ENCODE measurements around the gene PCNX3.

The PCNX3 gene

DNA sequence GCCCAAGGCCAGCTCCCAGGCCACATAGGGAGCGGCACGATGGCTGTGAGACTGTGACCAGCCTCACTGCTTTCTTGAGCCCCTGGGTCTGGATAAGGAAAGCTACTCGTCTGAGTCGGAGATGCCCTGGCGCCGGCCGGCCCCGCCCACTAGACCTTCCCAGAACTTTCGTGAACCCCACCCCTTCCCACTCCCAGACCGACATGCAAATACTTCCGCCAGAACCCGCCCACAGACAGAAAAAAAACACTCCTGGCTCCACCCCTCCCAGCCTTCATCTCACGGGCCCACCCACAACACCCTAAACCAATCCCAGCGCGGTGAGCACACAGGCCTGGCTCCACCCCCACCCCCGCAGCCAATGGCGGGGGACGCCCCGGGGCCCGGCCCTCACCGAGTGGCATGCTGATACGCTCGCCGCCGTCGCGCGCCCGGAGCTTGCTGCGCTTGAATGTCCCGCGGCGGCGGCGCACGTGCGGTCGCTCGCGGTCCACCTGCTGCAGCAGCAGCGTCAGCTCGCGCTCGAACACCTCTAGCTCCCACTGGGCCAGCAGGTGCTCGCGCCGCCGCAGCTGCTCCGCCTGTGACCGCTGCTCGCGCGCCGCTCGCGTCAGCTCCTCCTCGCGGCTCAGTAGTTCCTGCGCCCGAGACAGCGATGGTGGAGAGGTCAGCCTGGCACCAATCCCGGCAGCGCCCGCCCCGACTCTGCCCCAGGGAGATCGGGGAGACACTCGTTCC, 8.5 kb upstream of the PCNX3 start:
- no peak overlapping the region for H3K9ac ChIP-seq (ENCODE audit: low read length)
- no peaks in the 10 kb centered on the region for H3K27me3 ChIP-seq (ENCODE audit: control insufficient read depth, insufficient read depth, low read length)
- H3K9me3 ChIP-seq (ENCODE audit: control insufficient read depth, insufficient read depth, low read depth, low read length): no peaks in the 10 kb centered on the region
- peak overlapping the region; percentile 57 for H3K4me3 ChIP-seq (ENCODE audit: low read depth, low read length)
- H3K27ac ChIP-seq (ENCODE audit: low read depth, low read length): no peak overlapping the region; the same call in 1 of the 2 replicates
- H3K36me3 ChIP-seq (ENCODE audit: control insufficient read depth, insufficient read depth, low read length): peaks cover 32% of the 10 kb centered on the region
- peaks cover 22% of the 10 kb centered on the region for H3K4me1 ChIP-seq (ENCODE audit: control insufficient read depth, insufficient read depth, low read length)

- Histone ChIP-seq H3K36me3 (ENCODE audit: control insufficient read depth, insufficient read depth, low read length) (peaks cover 32% of the 10 kb centered on the region), H3K9ac (ENCODE audit: low read length) (no peak overlapping the region), H3K27me3 (ENCODE audit: control insufficient read depth, insufficient read depth, low read length) (no peaks in the 10 kb centered on the region), H3K4me3 (ENCODE audit: low read depth, low read length) (peak overlapping the region; percentile 57), H3K4me1 (ENCODE audit: control insufficient read depth, insufficient read depth, low read length) (peaks cover 30% of the 10 kb centered on the region), H3K9me3 (ENCODE audit: control insufficient read depth, insufficient read depth, low read depth, low read length) (no peaks in the 10 kb centered on the region), H3K27ac (ENCODE audit: low read depth, low read length) (no peak overlapping the region)
Observed at GRCh38 chr11:65607614-65608426, 7.8 kb upstream of the PCNX3 start.

DNA sequence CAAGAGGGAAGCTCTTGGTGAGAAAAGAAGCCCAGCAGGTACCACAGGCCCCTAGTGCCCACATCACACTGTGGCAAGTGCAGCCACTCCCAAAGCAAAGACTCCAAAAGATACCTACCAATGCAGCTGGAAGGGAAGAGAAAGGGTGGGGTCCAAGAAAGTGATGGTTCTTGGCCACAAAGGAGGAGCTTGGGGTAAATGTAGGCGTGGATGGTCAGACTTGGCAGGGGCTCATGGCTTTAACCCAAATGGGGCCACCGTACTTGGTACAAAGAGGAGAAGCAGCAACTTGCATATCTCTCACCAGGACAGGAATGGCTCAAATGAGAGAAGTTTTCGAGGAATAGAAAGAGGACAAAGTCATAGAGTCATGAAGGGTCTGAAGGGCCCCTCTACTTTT, 6.3 kb upstream of the PCNX3 start:
- Histone ChIP-seq H3K27me3 (ENCODE audit: control insufficient read depth, insufficient read depth, low read length) (no peaks in the 10 kb centered on the region), H3K9ac (ENCODE audit: low read length) (no peak overlapping the region), H3K36me3 (ENCODE audit: control insufficient read depth, insufficient read depth, low read length) (peaks cover 20% of the 10 kb centered on the region), H3K27ac (ENCODE audit: low read depth, low read length) (no peak overlapping the region), H3K9me3 (ENCODE audit: control insufficient read depth, insufficient read depth, low read depth, low read length) (no peaks in the 10 kb centered on the region), H3K4me3 (ENCODE audit: low read depth, low read length) (no peak overlapping the region), H3K4me1 (ENCODE audit: control insufficient read depth, insufficient read depth, low read length) (peaks cover 36% of the 10 kb centered on the region)

- no peak overlapping the region for H3K9ac ChIP-seq (ENCODE audit: low read length)
Observed at GRCh38 chr11:65609665-65610064, 5.9 kb upstream of the PCNX3 start.

DNA sequence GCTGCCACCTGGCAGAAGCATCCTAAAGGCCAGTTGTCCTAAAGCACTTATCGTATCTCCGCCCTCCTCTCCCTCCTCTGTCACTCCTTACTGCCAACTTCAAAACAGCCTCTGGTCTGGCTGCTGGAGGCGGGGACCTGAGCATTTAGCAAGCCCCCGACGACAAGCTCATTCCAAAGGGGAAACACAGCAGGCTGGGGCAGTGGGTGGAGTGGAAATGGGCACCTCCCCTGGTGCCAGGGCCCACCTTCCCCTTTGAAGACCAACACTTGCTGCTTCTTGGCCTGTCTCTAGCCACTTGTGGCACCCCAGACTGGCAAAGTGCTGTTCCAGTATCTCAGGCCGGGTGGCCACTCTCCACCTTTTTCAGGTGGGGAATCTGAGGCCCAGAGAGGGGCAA, 5.2 kb upstream of the PCNX3 start:
- Histone ChIP-seq H3K9me3 (ENCODE audit: control insufficient read depth, insufficient read depth, low read depth, low read length) (no peaks in the 10 kb centered on the region), H3K36me3 (ENCODE audit: control insufficient read depth, insufficient read depth, low read length) (peaks cover 8% of the 10 kb centered on the region), H3K9ac (ENCODE audit: low read length) (no peak overlapping the region), H3K27ac (ENCODE audit: low read depth, low read length) (no peak overlapping the region), H3K27me3 (ENCODE audit: control insufficient read depth, insufficient read depth, low read length) (no peaks in the 10 kb centered on the region), H3K4me1 (ENCODE audit: control insufficient read depth, insufficient read depth, low read length) (peaks cover 36% of the 10 kb centered on the region), H3K4me3 (ENCODE audit: low read depth, low read length) (no peak overlapping the region)

More at GRCh38 chr11:65609665-65610064, 5.9 kb upstream of the PCNX3 start:
- no peak overlapping the region for H3K27ac ChIP-seq (ENCODE audit: low read depth, low read length)
- peaks cover 15% of the 10 kb centered on the region for H3K36me3 ChIP-seq (ENCODE audit: control insufficient read depth, insufficient read depth, low read length)
- H3K4me1 ChIP-seq (ENCODE audit: control insufficient read depth, insufficient read depth, low read length): peaks cover 36% of the 10 kb centered on the region
- H3K27me3 ChIP-seq (ENCODE audit: control insufficient read depth, insufficient read depth, low read length): no peaks in the 10 kb centered on the region
- no peak overlapping the region for H3K4me3 ChIP-seq (ENCODE audit: low read depth, low read length)
- no peaks in the 10 kb centered on the region for H3K9me3 ChIP-seq (ENCODE audit: control insufficient read depth, insufficient read depth, low read depth, low read length)

DNA sequence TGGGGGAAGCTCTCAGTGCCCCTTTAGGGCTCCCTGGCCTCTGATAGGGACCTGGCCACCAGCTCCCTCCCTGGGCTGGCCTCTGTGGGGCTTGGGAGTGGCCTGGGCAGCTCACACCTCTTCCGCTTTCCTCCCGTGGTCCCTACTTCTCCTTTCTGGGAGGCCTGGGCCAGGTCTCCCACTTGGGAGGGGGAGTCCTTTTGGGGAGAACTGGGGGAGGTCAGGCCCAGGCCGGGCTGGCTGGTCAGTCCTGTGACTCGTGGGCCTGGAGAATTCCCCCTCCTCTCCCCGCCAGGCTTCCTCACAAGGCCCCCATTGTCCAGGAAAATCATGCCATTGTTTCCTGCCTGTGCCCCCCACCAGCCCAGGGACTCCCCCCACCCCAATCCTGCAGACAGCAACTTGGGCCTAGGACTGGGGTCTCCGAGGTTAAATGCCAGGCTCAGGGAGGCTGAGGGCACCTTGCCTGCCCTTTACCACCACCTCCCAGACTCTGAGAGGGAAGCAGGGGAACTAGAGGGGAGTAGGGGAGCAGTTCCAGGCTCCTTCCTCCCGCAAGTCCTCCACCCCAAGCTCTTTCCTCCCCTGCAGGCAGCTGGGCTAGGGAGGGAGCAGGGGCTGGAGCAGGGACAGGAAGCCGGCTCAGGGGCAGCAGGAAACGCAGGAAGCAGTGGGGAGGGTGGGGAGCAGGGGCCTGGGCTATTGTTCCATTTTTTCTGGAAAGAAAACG, 4.4 kb upstream of the PCNX3 start:
- Histone ChIP-seq H3K27me3 (ENCODE audit: control insufficient read depth, insufficient read depth, low read length) (no peaks in the 10 kb centered on the region), H3K27ac (ENCODE audit: low read depth, low read length) (no peak overlapping the region), H3K4me3 (ENCODE audit: low read depth, low read length) (no peak overlapping the region; the same call in 1 of the 2 replicates), H3K9me3 (ENCODE audit: control insufficient read depth, insufficient read depth, low read depth, low read length) (no peaks in the 10 kb centered on the region), H3K9ac (ENCODE audit: low read length) (no peak overlapping the region), H3K4me1 (ENCODE audit: control insufficient read depth, insufficient read depth, low read length) (peaks cover 36% of the 10 kb centered on the region), H3K36me3 (ENCODE audit: control insufficient read depth, insufficient read depth, low read length) (peaks cover 3% of the 10 kb centered on the region; the same call in 1 of the 2 replicates)

GRCh38 chr11:65611758-65612603, 3.6 kb upstream of the PCNX3 start:
- Histone ChIP-seq H3K9me3 (ENCODE audit: control insufficient read depth, insufficient read depth, low read depth, low read length) (no peaks in the 10 kb centered on the region), H3K9ac (ENCODE audit: low read length) (peak overlapping the region; percentile 9), H3K27me3 (ENCODE audit: control insufficient read depth, insufficient read depth, low read length) (no peaks in the 10 kb centered on the region), H3K4me1 (ENCODE audit: control insufficient read depth, insufficient read depth, low read length) (peaks cover 36% of the 10 kb centered on the region), H3K27ac (ENCODE audit: low read depth, low read length) (no peak overlapping the region), H3K4me3 (ENCODE audit: low read depth, low read length) (peak overlapping the region; percentile 75; the same call in 1 of the 2 replicates), H3K36me3 (ENCODE audit: control insufficient read depth, insufficient read depth, low read length) (peaks cover 3% of the 10 kb centered on the region)

GRCh38 chr11:65612691-65613090, 2.9 kb upstream of the PCNX3 start:
- Histone ChIP-seq H3K4me3 (ENCODE audit: low read depth, low read length) (peak overlapping the region; percentile 75), H3K27me3 (ENCODE audit: control insufficient read depth, insufficient read depth, low read length) (no peaks in the 10 kb centered on the region), H3K4me1 (ENCODE audit: control insufficient read depth, insufficient read depth, low read length) (peaks cover 32% of the 10 kb centered on the region), H3K9ac (ENCODE audit: low read length) (no peak overlapping the region), H3K9me3 (ENCODE audit: control insufficient read depth, insufficient read depth, low read depth, low read length) (no peaks in the 10 kb centered on the region), H3K27ac (ENCODE audit: low read depth, low read length) (no peak overlapping the region), H3K36me3 (ENCODE audit: control insufficient read depth, insufficient read depth, low read length) (peaks cover 10% of the 10 kb centered on the region)

GRCh38 chr11:65613091-65613928, 2.3 kb upstream of the PCNX3 start:
- Histone ChIP-seq H3K9me3 (ENCODE audit: control insufficient read depth, insufficient read depth, low read depth, low read length) (no peaks in the 10 kb centered on the region), H3K27me3 (ENCODE audit: control insufficient read depth, insufficient read depth, low read length) (no peaks in the 10 kb centered on the region), H3K9ac (ENCODE audit: low read length) (peak overlapping the region; percentile 58), H3K4me1 (ENCODE audit: control insufficient read depth, insufficient read depth, low read length) (peaks cover 26% of the 10 kb centered on the region), H3K4me3 (ENCODE audit: low read depth, low read length) (peak overlapping the region; percentile 75), H3K27ac (ENCODE audit: low read depth, low read length) (peak overlapping the region; percentile 63), H3K36me3 (ENCODE audit: control insufficient read depth, insufficient read depth, low read length) (peaks cover 17% of the 10 kb centered on the region)

All from HUES6 (cell line).